Posterior vena cava (tissue), 2 donors: ENCODE data around the gene SUSD2. TPM values are rescaled to one million over a fixed set of nuclear protein-coding genes. Genes with fewer than 3 reads are reported as not detected.
"Not testable (repeated sequence)": the region's sequence is repeated elsewhere in the genome, so short reads cannot be mapped to it uniquely, and the experiment has no call there.

Experiments used
- DNase-seq: peaks from one replicate; pipeline ENCODE4 v3.0.0-alpha.2; 2020; ENCODE audit warnings: low spot score
- intact Hi-C, 2 donors: fragments of 100-400 bp; cut with DNase I; formaldehyde crosslinking; loops; one replicate each; pipeline versions ENCODE4 v1.14.1 to v1.14.2; 2022 to 2023
- total RNA-seq, 2 donors: library from RNA; stranded (reverse); fragmentation: NEBNext Ultra II Directional; extraction: Animal tissue kit (Norgen Biotek cat#: 25700); gene quantifications; one replicate each; pipeline ENCODE4 v1.2.1, GENCODE V29; 2021
- donor health status: DM: yes; HTN: yes; CAD: no.
- donor health status: DM: yes; HTN: yes; CAD: no.

Gene SUSD2
- total RNA-seq, 2 donors from 2014 or later = 11.9 to 29.5 TPM

DNA sequence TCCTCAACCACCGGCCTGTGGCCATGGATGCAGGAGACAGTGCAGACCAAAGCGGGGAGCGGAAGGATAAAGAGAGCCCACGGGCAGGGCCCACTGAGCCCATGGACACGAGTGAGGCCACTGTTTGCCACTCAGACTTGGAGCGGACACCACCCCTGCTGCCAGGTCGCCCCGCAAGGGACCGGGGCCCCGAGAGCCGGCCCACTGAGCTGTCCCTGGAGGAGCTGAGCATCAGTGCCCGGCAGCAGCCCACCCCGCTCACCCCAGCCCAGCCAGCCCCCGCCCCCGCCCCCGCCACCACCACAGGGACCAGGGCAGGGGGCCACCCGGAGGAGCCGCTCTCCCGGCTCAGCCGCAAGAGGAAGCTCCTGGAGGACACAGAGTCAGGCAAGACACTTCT lies 14.5 kb upstream of the SUSD2 start:
- intact Hi-C loops = loop anchor here in 1 of 2 donors (10.0 kb wide), 1 partner anchor 162 kb away; the partner anchor contains the start of gene GSTT4
- no peak for DNase-seq

DNA sequence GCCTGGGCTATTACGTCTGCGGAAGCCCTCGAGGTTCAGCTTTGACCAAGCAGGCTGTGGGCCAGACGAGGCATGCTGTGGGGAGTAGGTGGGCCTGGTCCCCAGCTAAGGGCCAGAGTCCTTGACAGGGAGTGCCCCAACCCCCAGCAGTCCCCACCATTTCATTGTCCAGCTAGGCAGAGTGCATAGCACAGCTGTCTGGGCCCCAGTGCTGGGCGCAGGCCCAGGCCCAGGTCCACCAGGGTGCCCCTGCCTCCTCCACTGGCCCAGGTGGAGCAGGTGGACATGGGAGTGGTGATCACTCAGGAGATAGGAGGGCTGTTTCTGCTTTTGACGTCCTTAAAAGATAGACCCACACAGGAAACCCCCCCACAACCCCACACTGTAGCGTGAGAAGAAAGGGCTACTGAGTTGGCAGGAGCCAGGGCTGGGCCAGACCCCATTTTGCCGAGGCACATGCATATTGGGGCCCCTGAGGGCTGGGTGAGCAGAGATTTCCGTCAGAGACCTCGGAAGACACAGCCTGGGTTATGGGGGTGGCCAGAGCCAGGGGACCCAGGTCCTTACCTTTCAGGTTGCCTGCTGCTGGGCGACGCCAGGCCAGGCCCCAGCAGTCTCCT lies 11.7 kb upstream of the SUSD2 start:
- intact Hi-C loops = loop anchor here in 1 of 2 donors (10.0 kb wide), 2 partner anchors 65 to 165 kb away; partner anchors contain the start of gene GSTT4

GRCh38 chr22:24170188-24170587 lies 11.1 kb upstream of the SUSD2 start:
- intact Hi-C loops = loop anchor here in 1 of 2 donors (10.0 kb wide), 1 partner anchor 65 kb away; no protein-coding TSS in a partner anchor
- DNase-seq = no peak

More for the DNA sequence above, 11.7 kb upstream of the SUSD2 start:
- no peak for DNase-seq

DNA sequence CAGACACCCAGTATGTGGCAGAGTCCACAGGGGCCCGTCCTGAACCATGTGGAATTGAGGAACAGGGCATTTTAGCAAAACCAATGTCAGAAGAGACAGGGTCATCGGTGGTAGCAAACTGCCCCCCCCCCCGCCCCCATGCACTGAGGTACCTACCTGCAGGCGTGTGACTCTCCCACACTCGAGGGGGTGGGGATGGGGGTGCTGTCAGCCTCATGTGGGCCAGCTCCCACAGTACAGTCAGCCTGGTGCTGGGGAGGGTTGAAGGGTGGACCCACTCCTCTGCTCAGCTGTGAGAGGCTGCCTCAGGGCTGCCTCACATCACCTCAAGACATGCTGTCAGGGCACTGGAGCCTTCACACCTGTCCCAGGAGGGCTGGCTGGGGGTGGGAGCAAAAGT lies 10.7 kb upstream of the SUSD2 start:
- intact Hi-C loops = loop anchor here in 1 of 2 donors (10.0 kb wide), 1 partner anchor 66 kb away; no protein-coding TSS in a partner anchor
- no peak for DNase-seq

GRCh38 chr22:24171822-24172221 lies 9.5 kb upstream of the SUSD2 start:
- no peak for DNase-seq
- intact Hi-C loops = loop anchor here in 1 of 2 donors (10.0 kb wide), 1 partner anchor 67 kb away; no protein-coding TSS in a partner anchor

DNA sequence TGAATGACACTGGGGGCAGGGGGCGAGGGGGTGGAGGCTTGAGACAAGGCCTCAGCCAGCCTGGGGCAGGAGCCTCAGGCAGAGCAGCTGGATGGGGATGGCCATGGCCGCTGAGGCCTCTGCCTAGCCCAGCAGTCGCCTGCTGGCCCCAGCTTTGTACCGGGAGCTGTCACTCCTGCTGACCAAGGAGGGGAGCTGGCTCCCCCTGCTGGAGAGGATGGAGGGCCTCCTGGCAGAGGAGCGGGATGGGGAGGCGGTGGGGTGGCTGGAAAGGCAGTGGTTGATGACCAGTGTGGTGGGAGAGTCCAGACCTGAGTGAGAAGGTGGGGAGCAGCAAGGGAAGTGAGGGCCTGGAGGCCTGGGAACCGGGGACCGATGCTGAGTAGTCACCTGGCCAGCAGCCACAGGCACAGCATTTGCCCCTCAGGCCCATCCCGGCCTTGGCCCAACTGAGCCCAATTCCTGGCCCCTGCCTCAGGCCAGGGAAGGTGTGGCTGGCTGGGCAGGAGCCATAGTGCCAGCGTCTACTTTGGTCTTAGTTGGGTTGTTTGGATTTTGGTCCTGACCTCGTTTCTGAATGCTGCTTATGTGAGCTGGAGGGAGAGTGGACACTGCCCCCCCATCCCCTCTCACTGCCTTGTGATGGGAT lies 6.0 kb upstream of the SUSD2 start:
- peak; percentile 95 for DNase-seq
- intact Hi-C loops = loop anchor here (5.0 to 10.0 kb wide), 2 partner anchors 68 to 70 kb away; no protein-coding TSS in a partner anchor

DNA sequence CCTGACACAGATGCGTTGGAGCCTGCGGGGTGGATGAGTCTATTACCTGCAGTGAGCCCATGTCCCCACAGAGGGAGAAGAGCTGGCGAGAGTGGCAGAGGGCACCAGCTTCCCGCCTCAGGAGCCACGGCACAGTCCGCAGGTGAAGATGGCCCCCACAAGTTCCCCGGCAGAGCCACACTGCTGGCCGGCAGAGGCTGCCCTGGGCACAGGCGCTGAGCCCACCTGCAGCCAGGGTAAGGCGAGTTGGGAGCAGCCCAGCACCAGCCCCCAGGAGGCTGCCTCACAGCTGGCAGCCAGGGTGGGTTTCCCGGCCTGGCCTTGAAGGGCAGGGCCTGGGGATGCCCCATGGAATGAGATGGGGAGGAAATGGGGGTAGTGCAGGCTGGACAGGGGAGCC lies 5.2 kb upstream of the SUSD2 start:
- intact Hi-C loops = loop anchor here (5.0 to 10.0 kb wide), 2 partner anchors 69 to 71 kb away; no protein-coding TSS in a partner anchor
- DNase-seq = no peak

DNA sequence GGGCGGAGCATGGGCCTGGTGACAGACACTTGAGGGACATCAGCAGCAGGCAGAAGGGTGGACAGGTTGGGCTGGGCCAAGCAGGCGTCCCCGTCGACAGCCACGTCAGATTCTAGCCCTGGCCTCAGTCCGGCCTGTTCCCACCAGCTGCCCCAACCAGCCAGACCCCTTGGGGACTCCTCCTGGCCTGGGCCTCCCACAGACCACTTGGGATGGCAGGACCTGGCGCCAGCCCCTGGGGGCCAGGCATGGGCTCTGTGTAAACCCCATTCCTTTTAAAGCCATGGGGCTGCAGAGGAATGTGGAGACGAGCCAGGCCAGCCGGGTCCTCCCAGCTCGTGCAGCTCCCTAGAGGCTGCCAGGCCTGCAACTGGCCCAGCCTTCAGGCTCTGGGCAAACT lies 4.7 kb upstream of the SUSD2 start:
- intact Hi-C loops = loop anchor here (5.0 to 10.0 kb wide), 2 partner anchors 69 to 72 kb away; no protein-coding TSS in a partner anchor
- DNase-seq = no peak

- intact Hi-C loops = loop anchor here (5.0 to 10.0 kb wide), 2 partner anchors 70 to 72 kb away; no protein-coding TSS in a partner anchor
- no peak for DNase-seq
Measured at GRCh38 chr22:24177045-24177444, 4.2 kb upstream of the SUSD2 start.

DNA sequence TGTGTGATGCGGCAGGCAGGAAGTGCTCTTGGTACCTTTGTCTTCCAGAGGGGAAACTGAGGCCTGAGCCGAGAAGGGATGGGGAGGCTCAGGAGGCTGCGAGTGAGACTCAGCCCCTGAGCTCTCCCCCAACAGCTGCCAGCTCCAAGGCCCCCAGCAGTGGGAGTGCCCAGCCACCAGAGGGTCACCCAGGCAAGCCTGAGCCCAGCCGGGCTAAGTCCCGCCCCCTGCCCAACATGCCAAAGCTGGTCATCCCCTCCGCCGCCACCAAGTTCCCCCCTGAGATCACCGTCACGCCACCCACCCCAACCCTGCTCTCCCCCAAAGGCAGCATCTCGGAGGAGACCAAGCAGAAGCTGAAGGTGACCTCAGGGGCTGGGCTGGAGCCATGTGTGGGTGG lies 3.8 kb upstream of the SUSD2 start:
- intact Hi-C loops = loop anchor here (5.0 to 10.0 kb wide), 2 partner anchors 70 to 73 kb away; no protein-coding TSS in a partner anchor
- no peak for DNase-seq

DNA sequence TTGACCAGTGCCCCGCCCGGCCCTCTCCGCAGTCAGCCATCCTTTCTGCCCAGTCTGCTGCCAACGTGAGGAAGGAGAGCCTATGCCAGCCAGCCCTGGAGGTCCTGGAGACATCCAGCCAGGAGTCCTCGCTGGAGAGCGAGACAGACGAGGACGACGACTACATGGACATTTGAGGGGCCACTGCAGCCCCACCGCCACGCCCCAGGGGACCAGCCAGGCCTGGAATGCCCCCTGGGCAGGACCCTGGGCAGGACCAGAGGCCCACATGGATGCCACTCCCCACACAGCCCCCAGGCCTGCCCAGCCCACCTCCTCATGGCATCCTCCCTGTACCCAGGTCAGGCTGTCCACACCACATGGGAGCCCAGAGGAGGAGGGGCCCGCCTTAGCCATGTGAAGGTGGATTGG lies 3.3 kb upstream of the SUSD2 start:
- DNase-seq = no peak
- intact Hi-C loops = loop anchor here (5.0 to 10.0 kb wide), 2 partner anchors 71 to 73 kb away; no protein-coding TSS in a partner anchor

GRCh38 chr22:24178502-24179440 lies 2.5 kb upstream of the SUSD2 start:
- intact Hi-C loops = loop anchor here (5.0 to 10.0 kb wide), 2 partner anchors 71 to 74 kb away; no protein-coding TSS in a partner anchor
- DNase-seq = no peak

DNA sequence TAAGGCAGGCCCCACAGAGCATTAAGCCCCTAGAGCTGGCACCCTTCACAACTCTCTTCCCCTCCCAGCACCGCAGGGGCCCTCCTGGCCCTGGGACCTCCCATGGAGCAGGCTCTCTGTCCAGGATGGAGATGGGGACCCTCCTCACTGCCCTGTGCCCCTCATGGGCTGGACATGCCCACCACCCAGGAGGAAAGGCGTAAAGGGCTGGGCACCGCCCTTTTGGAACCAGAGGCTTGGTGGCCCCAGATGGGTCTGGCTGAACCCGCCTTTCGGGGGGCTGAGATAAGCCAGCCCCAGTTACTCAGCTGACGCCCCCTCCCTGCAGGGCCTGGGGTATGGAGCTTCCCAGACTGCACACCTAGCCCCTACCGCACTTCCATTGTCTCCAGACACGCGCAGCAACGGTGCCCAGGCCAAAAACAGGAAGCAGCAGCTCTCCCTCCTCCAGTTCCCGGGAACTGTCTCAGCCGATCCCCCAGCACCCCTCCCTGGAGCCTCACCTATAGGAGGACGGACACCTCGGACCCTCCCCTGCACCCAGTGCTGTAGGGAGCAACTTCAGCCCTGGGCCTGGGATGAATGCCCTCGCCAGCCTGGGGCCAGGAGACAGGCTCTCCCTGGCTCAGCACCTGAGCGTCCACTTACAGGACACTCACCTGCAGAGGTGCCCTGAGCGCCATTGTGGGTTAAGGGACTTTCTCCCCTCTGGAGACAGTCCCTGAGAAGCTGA lies 1.6 kb upstream of the SUSD2 start:
- intact Hi-C loops = loop anchor here (5.0 to 10.0 kb wide), 3 partner anchors 72 to 195 kb away; partner anchors contain the start of gene GSTT2 (in 1 of the 2)
- no peak for DNase-seq

DNA sequence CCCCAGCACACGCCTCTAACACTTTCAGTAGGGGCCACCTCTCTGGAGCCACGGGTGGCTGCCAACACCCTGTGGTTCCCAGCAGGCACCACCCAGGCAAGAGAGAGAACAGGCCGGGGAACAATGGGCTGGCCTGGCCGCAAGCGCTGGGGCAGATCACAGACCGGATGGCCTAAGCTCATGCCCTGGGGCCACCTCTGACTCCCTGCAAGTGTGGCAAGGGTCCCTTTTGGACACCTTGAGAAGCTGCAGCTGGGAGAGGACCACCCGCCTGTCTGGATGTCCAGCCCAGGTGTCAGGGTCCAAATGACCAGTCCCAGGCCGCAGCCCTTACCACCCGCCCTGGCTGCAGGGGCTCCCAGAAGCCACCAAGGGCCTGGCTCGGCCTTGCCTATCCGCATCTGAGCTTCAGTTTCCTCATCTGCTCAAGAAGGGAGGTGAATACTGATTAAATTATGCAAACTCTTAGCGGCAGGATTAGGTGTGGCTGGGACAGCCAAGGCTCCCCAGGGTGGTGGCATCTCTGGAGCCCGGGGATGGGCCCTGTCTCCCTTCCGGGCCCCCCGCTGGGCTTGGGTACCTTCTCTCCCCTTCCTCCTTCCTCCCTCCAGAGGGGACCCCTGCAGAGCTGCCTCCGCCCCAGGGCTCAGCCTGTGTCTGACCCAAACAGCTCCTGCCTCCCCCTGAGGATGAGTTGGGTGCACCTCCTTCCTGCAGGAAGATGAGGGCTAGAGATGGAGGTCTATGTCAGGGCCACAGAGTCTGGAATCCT lies 785 bp upstream of the SUSD2 start:
- DNase-seq = no peak
- intact Hi-C loops = loop anchor here in 1 of 2 donors (10.0 kb wide), 1 partner anchor 196 kb away; the partner anchor contains the start of gene GSTT2

DNA sequence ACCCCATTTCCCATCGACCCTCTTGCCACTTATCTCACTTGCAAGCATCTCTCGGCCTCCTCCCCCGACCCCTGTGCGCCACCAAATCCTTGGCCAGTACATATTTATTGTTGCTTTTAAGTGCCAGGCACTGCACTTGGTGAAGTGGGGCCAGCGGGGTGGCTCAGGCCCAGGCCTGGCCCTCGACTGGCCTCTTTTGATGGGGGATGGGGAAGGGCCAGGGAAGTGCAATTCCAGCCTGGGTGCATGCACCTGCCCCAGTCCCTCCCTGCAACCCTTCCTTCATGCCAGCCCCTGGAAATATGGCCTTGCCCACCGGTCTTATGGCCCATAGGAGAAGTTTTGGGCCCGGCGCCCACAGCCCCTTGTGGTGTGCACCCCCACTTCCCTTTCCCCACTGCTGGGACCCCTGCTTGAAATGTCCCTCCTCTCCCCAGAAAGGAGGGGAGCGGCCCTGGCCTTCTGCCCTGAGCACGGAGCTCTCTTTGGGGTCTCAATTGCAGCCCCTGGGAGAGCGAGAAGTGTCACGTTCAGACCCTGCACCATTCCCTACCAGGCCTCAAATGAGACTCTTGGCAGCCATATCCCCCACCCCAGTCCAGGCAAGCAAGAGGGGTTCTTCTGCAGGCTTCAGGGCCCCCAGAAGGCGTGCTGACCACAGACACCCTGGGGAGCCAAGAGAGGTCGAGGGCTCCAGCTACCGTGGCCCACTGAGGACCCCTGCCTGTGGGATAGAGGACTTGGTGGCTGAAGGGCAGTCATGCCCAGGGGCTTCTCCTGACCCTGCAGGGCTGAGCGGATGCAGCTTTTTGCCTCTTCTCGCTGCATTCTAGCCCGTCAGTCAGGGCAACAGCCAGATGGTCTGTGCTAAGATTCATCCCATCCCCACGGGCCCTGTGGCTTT lies 961 bp downstream of the SUSD2 start:
- intact Hi-C loops = loop anchor here in 1 of 2 donors (10.0 kb wide), 1 partner anchor 197 kb away; the partner anchor contains the start of gene GSTT2
- no peak for DNase-seq

DNA sequence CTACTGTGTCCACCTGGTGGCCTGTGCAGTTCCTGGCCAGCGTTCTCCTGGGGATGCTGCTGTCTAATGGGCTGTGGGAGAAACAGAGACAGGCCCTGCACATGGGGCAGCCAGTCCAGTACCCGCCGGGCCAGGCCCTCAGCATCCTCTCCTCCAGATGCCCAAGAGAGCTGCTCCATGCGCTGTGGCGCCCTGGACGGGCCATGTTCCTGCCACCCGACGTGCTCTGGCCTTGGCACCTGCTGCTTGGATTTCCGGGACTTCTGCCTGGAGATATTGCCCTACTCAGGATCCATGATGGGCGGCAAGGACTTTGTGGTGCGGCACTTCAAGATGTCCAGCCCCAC lies 1.6 kb downstream of the SUSD2 start:
- not testable (repeated sequence) for DNase-seq
- intact Hi-C loops = loop anchor here in 1 of 2 donors (10.0 kb wide), 1 partner anchor 198 kb away; the partner anchor contains the start of gene GSTT2
